ENCODE measurements around the gene C4orf36.

C4orf36 gene

GRCh38 chr4:86847571-86847970, 44.7 kb downstream of the C4orf36 start:
- H3K4me3 ChIP-seq (ENCODE audit: insufficient read depth in 1 of 2, low read depth in 1 of 2, low read length in 2 of 2): peak overlapping the region in 1 of 2 experiments; percentile 8
- H3K4me2 ChIP-seq (ENCODE audit: low read length, poor library complexity, severe bottlenecking): no peak overlapping the region
- H3K4me1 ChIP-seq (ENCODE audit: control insufficient read depth, insufficient read depth, low read depth, low read length): peaks cover 1% of the 10 kb centered on the region
- H2BK120ac ChIP-seq (ENCODE audit: low read depth, low read length): no peak overlapping the region
- no peak overlapping the region for H2BK12ac ChIP-seq (ENCODE audit: low read length in 2 of 2)
- H3K27ac ChIP-seq (ENCODE audit: low read length, poor library complexity, severe bottlenecking): no peak overlapping the region
- H3K36me3 ChIP-seq (ENCODE audit: control insufficient read depth in 1 of 2, insufficient read depth in 2 of 2, low read depth in 1 of 2, low read length in 2 of 2): no peaks in the 10 kb centered on the region
- no peak overlapping the region for H3K4ac ChIP-seq (ENCODE audit: low read depth in 1 of 2, low read length in 2 of 2)
- H2AFZ ChIP-seq (ENCODE audit: low read depth, low read length): no peak overlapping the region
- no peak overlapping the region for H2AK5ac ChIP-seq (ENCODE audit: low read length, severe bottlenecking)
- H4K8ac ChIP-seq (ENCODE audit: low read length): no peak overlapping the region
- H3K14ac ChIP-seq (ENCODE audit: low read length in 2 of 2): no peak overlapping the region
- 77% methylated on average over 4 of the region's 4 CpGs for WGBS
- no peaks in the 10 kb centered on the region for H3K9me3 ChIP-seq (ENCODE audit: control insufficient read depth, low read length)
- no peaks in the 10 kb centered on the region for H3K27me3 ChIP-seq (ENCODE audit: control insufficient read depth in 1 of 2, insufficient read depth in 1 of 2, low read length in 2 of 2)
- peak overlapping the region; percentile 19 for H3K9ac ChIP-seq (ENCODE audit: low read length)
- H2BK5ac ChIP-seq (ENCODE audit: low read depth, low read length, poor library complexity, severe bottlenecking): no peak overlapping the region
- DNase-seq: no peak
- no peak overlapping the region for H3K23ac ChIP-seq (ENCODE audit: low read length in 2 of 2)
- H4K91ac ChIP-seq (ENCODE audit: low read length): no peak overlapping the region
- no peaks in the 10 kb centered on the region for H3K79me1 ChIP-seq (replicated peaks; ENCODE audit: low read length, poor library complexity, severe bottlenecking)
- H3K18ac ChIP-seq (ENCODE audit: low read depth in 1 of 2, low read length in 2 of 2): no peak overlapping the region
- no peak overlapping the region for H2BK15ac ChIP-seq (ENCODE audit: low read depth, poor library complexity, severe bottlenecking)

DNA sequence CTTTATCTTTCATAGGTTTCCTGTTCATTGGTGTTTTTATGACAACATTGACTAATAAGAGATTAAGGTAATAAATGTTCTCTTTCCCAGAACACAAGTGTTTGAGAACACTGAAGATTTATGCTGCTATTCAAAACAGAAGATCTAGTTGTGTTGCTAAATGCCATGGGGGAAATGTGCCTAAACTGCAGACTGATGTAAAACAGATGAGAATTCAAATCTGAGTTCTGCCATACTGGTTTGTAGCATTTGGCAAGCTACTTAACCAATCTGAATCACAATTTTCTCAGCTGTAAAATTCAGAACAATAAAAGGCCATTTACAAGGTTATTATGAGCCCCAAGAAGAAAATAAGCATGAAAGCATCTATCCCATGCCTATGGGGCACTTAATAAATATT, 45.3 kb downstream of the C4orf36 start:
- H2AFZ ChIP-seq (ENCODE audit: low read depth, low read length): no peak overlapping the region
- no peak overlapping the region for H4K8ac ChIP-seq (ENCODE audit: low read length)
- no peak overlapping the region for H3K27ac ChIP-seq (ENCODE audit: low read length, poor library complexity, severe bottlenecking)
- H3K79me1 ChIP-seq (replicated peaks; ENCODE audit: low read length, poor library complexity, severe bottlenecking): no peaks in the 10 kb centered on the region
- no peak overlapping the region for H3K18ac ChIP-seq (ENCODE audit: low read depth in 1 of 2, low read length in 2 of 2)
- no peak overlapping the region for H4K91ac ChIP-seq (ENCODE audit: low read length)
- no peaks in the 10 kb centered on the region for H3K36me3 ChIP-seq (ENCODE audit: control insufficient read depth in 1 of 2, insufficient read depth in 2 of 2, low read depth in 1 of 2, low read length in 2 of 2)
- H2BK12ac ChIP-seq (ENCODE audit: low read length in 2 of 2): no peak overlapping the region
- no peaks in the 10 kb centered on the region for H3K27me3 ChIP-seq (ENCODE audit: control insufficient read depth in 1 of 2, insufficient read depth in 1 of 2, low read length in 2 of 2)
- no peak overlapping the region for H2BK120ac ChIP-seq (ENCODE audit: low read depth, low read length)
- H3K14ac ChIP-seq (ENCODE audit: low read length in 2 of 2): no peak overlapping the region
- H3K4ac ChIP-seq (ENCODE audit: low read depth in 1 of 2, low read length in 2 of 2): no peak overlapping the region
- no peak overlapping the region for H3K4me2 ChIP-seq (ENCODE audit: low read length, poor library complexity, severe bottlenecking)
- H2BK5ac ChIP-seq (ENCODE audit: low read depth, low read length, poor library complexity, severe bottlenecking): no peak overlapping the region
- H3K9ac ChIP-seq (ENCODE audit: low read length): no peak overlapping the region
- H2AK5ac ChIP-seq (ENCODE audit: low read length, severe bottlenecking): no peak overlapping the region
- H3K23ac ChIP-seq (ENCODE audit: low read length in 2 of 2): no peak overlapping the region
- peaks cover 1% of the 10 kb centered on the region for H3K4me1 ChIP-seq (ENCODE audit: control insufficient read depth, insufficient read depth, low read depth, low read length)
- H3K9me3 ChIP-seq (ENCODE audit: control insufficient read depth, low read length): no peaks in the 10 kb centered on the region
- H3K4me3 ChIP-seq (ENCODE audit: insufficient read depth in 1 of 2, low read depth in 1 of 2, low read length in 2 of 2): no peak overlapping the region
- no peak overlapping the region for H2BK15ac ChIP-seq (ENCODE audit: low read depth, poor library complexity, severe bottlenecking)
- no peak for DNase-seq

DNA sequence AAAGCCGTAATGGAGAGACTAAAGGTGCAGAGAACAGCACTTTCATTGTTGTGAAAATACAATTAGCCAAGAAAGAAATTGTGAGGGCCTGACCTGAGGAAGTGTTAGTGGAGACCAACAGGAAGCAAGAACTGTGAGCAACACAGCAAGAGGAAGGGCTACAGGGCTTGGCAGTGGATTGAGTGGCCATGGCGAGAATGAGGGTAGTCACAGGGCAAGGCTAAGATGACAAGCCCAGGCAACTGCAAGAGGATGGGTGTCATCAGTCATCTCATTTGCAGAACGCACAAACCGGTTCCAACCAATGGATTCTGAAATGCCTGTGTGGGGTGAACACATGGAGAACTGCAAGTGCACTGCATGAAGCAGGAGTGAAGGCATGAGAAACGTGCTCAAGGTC, 46.6 kb downstream of the C4orf36 start:
- Histone ChIP-seq H2BK5ac (ENCODE audit: low read depth, low read length, poor library complexity, severe bottlenecking) (no peak overlapping the region), H3K9ac (ENCODE audit: low read length) (no peak overlapping the region), H3K4me1 (ENCODE audit: control insufficient read depth, insufficient read depth, low read depth, low read length) (peaks cover 1% of the 10 kb centered on the region), H3K14ac (ENCODE audit: low read length in 2 of 2) (no peak overlapping the region), H3K23ac (ENCODE audit: low read length in 2 of 2) (no peak overlapping the region), H3K79me1 (replicated peaks; ENCODE audit: low read length, poor library complexity, severe bottlenecking) (no peaks in the 10 kb centered on the region), H2BK120ac (ENCODE audit: low read depth, low read length) (no peak overlapping the region), H2BK15ac (ENCODE audit: low read depth, poor library complexity, severe bottlenecking) (no peak overlapping the region), H3K4me3 (ENCODE audit: insufficient read depth in 1 of 2, low read depth in 1 of 2, low read length in 2 of 2) (no peak overlapping the region), H2BK12ac (ENCODE audit: low read length in 2 of 2) (peak overlapping the region in 1 of 2 experiments; percentile 32), H3K9me3 (ENCODE audit: control insufficient read depth, low read length) (no peaks in the 10 kb centered on the region), H2AK5ac (ENCODE audit: low read length, severe bottlenecking) (no peak overlapping the region), H4K91ac (ENCODE audit: low read length) (peak overlapping the region; percentile 43), H3K4ac (ENCODE audit: low read depth in 1 of 2, low read length in 2 of 2) (no peak overlapping the region), H3K4me2 (ENCODE audit: low read length, poor library complexity, severe bottlenecking) (no peak overlapping the region), H2AFZ (ENCODE audit: low read depth, low read length) (no peak overlapping the region), H3K27me3 (ENCODE audit: control insufficient read depth in 1 of 2, insufficient read depth in 1 of 2, low read length in 2 of 2) (no peaks in the 10 kb centered on the region), H3K18ac (ENCODE audit: low read depth in 1 of 2, low read length in 2 of 2) (no peak overlapping the region), H3K27ac (ENCODE audit: low read length, poor library complexity, severe bottlenecking) (no peak overlapping the region), H4K8ac (ENCODE audit: low read length) (no peak overlapping the region), H3K36me3 (ENCODE audit: control insufficient read depth in 1 of 2, insufficient read depth in 2 of 2, low read depth in 1 of 2, low read length in 2 of 2) (no peaks in the 10 kb centered on the region)
- DNase-seq: no peak
- WGBS: 89% methylated on average over 5 of the region's 5 CpGs

DNA sequence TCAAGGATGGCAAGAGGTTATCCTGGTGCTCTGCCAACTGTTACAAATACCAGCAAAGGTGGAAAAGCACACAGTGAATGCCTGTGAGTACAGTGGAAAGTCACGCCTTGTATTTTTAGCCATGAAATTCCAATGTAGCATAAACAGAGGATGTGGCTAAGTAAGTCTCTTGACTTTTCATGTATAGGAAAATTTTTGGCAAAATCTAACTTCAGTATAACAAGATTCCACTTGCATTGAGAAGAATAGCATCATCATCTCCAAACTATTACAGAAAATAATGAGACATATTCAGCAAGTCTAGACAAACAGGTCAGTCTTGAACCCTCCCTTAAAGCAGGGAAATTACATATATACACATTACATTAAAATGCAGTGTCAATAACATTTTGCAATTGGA, 50.9 kb downstream of the C4orf36 start:
- H3K9ac ChIP-seq (ENCODE audit: low read length): no peak overlapping the region
- H3K27ac ChIP-seq (ENCODE audit: low read length, poor library complexity, severe bottlenecking): no peak overlapping the region
- H3K23ac ChIP-seq (ENCODE audit: low read length in 2 of 2): no peak overlapping the region
- no peak for DNase-seq
- H3K4me3 ChIP-seq (ENCODE audit: insufficient read depth in 1 of 2, low read depth in 1 of 2, low read length in 2 of 2): no peak overlapping the region
- no peak overlapping the region for H4K91ac ChIP-seq (ENCODE audit: low read length)
- no peak overlapping the region for H3K4ac ChIP-seq (ENCODE audit: low read depth in 1 of 2, low read length in 2 of 2)
- H3K4me1 ChIP-seq (ENCODE audit: control insufficient read depth, insufficient read depth, low read depth, low read length): no peaks in the 10 kb centered on the region
- H3K4me2 ChIP-seq (ENCODE audit: low read length, poor library complexity, severe bottlenecking): no peak overlapping the region
- no peak overlapping the region for H2AFZ ChIP-seq (ENCODE audit: low read depth, low read length)
- H3K18ac ChIP-seq (ENCODE audit: low read depth in 1 of 2, low read length in 2 of 2): no peak overlapping the region
- H2BK12ac ChIP-seq (ENCODE audit: low read length in 2 of 2): no peak overlapping the region
- no peak overlapping the region for H2BK120ac ChIP-seq (ENCODE audit: low read depth, low read length)
- no peaks in the 10 kb centered on the region for H3K36me3 ChIP-seq (ENCODE audit: control insufficient read depth in 1 of 2, insufficient read depth in 2 of 2, low read depth in 1 of 2, low read length in 2 of 2)
- no CpG with 5 or more reads among the region's 1 CpG for WGBS
- H3K9me3 ChIP-seq (ENCODE audit: control insufficient read depth, low read length): no peaks in the 10 kb centered on the region
- H3K27me3 ChIP-seq (ENCODE audit: control insufficient read depth in 1 of 2, insufficient read depth in 1 of 2, low read length in 2 of 2): no peaks in the 10 kb centered on the region
- H4K8ac ChIP-seq (ENCODE audit: low read length): no peak overlapping the region
- H3K79me1 ChIP-seq (replicated peaks; ENCODE audit: low read length, poor library complexity, severe bottlenecking): no peaks in the 10 kb centered on the region
- H2BK5ac ChIP-seq (ENCODE audit: low read depth, low read length, poor library complexity, severe bottlenecking): no peak overlapping the region
- no peak overlapping the region for H3K14ac ChIP-seq (ENCODE audit: low read length in 2 of 2)
- H2AK5ac ChIP-seq (ENCODE audit: low read length, severe bottlenecking): no peak overlapping the region
- no peak overlapping the region for H2BK15ac ChIP-seq (ENCODE audit: low read depth, poor library complexity, severe bottlenecking)

Measured in mesenchymal stem cell (in vitro differentiated cells and primary cell).